IMR-90 (cell line): Measurements from ENCODE around the gene IQCK. TPM values are rescaled to one million over a fixed set of nuclear protein-coding genes. Genes with fewer than 3 reads are reported as not detected.
A peak's percentile ranks its signal among the peaks of the same experiment; 100 is the strongest.

Experiments used
- ATAC-seq: fragments of 200-7000 bp; cut with Tn5 transposase; 2 replicates; pipeline ENCODE4 v1.9.1; 2020; ENCODE audit warnings: low read depth, mild to moderate bottlenecking, moderate library complexity
- BruUV-seq: library from RNA; stranded (reverse); fragments of 400-500 nt; replicated peaks from 2 replicates; lab custom pipeline; 2021; lab: Mats Ljungman, UMichigan
- CTCF ChIA-PET: fragments of 300-600 bp; formaldehyde crosslinking; extraction: SDS; loops from one replicate; lab custom pipeline; 2021; ENCODE audit warnings: antibody characterized with exemption; lab: Yijun Ruan, JAX
- POLR2A ChIA-PET: fragments of 300-600 bp; sonication (Branson Sonifier 250); formaldehyde crosslinking; loops from one replicate; lab custom pipeline; 2022; ENCODE audit warnings: antibody characterized with exemption; ENCODE audit not compliant: unreplicated experiment; lab: Charles Lee
- DNase-seq: peaks from one replicate; pipeline ENCODE4 v3.0.0; 2013
- H2AFZ ChIP-seq: replicated peaks from 2 replicates; pipeline ENCODE3; 2013; ENCODE audit warnings: low read length, mild to moderate bottlenecking; ENCODE audit not compliant: poor library complexity
- H2AK5ac ChIP-seq: 2 replicates; pipeline ENCODE4 v1.6.1; 2013; ENCODE audit warnings: low read depth, low read length, inconsistent platforms
- H2AK9ac ChIP-seq: replicated peaks from 2 replicates; pipeline ENCODE3; 2013; ENCODE audit warnings: mild to moderate bottlenecking, low read depth, low read length, moderate library complexity; ENCODE audit not compliant: poor library complexity
- H2BK120ac ChIP-seq: 2 replicates; pipeline ENCODE4 v1.6.1; 2013; ENCODE audit warnings: low read depth, low read length, inconsistent platforms
- H2BK15ac ChIP-seq: 3 replicates; pipeline ENCODE4 v1.6.1; 2013; ENCODE audit warnings: low read depth, low read length, inconsistent platforms
- H2BK20ac ChIP-seq: 2 replicates; pipeline ENCODE4 v1.6.1; 2013; ENCODE audit warnings: low read depth, mild to moderate bottlenecking, inconsistent platforms, low read length, moderate library complexity
- H2BK5ac ChIP-seq: 2 replicates; pipeline ENCODE4 v1.6.1; 2013; ENCODE audit warnings: mild to moderate bottlenecking, low read depth, low read length, inconsistent platforms; ENCODE audit not compliant: poor library complexity, severe bottlenecking
- H3K14ac ChIP-seq: replicated peaks from 2 replicates; pipeline ENCODE4 v1.6.1; 2013; ENCODE audit warnings: low read depth, low read length, inconsistent platforms
- H3K18ac ChIP-seq: 2 replicates; pipeline ENCODE4 v1.6.1; 2013; ENCODE audit warnings: low read depth, low read length, control low read depth
- H3K23ac ChIP-seq: 2 replicates; pipeline ENCODE4 v1.6.1; 2013; ENCODE audit warnings: low read depth, low read length, inconsistent platforms
- H3K27ac ChIP-seq: 2 replicates; pipeline ENCODE4 v1.5.1; 2013; ENCODE audit warnings: mild to moderate bottlenecking, control low read depth, low read length; ENCODE audit not compliant: insufficient read depth
- H3K27me3 ChIP-seq: 2 replicates; pipeline ENCODE4 v1.6.1; 2013; ENCODE audit warnings: low read length; ENCODE audit not compliant: control insufficient read depth, insufficient read depth
- H3K36me3 ChIP-seq: 2 replicates; pipeline ENCODE4 v1.6.1; 2013; ENCODE audit warnings: low read length, mixed read lengths; ENCODE audit not compliant: control insufficient read depth, insufficient read depth
- H3K4ac ChIP-seq: 2 replicates; pipeline ENCODE4 v1.6.1; 2013; ENCODE audit warnings: low read depth, low read length, inconsistent platforms
- H3K4me1 ChIP-seq: 2 replicates; pipeline ENCODE4 v1.6.1; 2013; ENCODE audit warnings: low read length, mixed read lengths; ENCODE audit not compliant: control insufficient read depth, insufficient read depth
- H3K4me2 ChIP-seq: 2 replicates; pipeline ENCODE4 v1.6.1; 2013; ENCODE audit warnings: low read depth, mild to moderate bottlenecking, control low read depth, low read length, moderate library complexity
- H3K4me3 ChIP-seq: 2 replicates; pipeline ENCODE4 v1.5.1; 2013; ENCODE audit warnings: low read depth, mild to moderate bottlenecking, control low read depth, low read length, moderate library complexity; ENCODE audit not compliant: insufficient read depth
- H3K56ac ChIP-seq: 2 replicates; pipeline ENCODE4 v1.6.1; 2013; ENCODE audit warnings: low read length, inconsistent platforms; ENCODE audit not compliant: insufficient read depth; ENCODE audit errors: extremely low read depth
- H3K79me1 ChIP-seq, 2 experiments: 2 replicates each; pipeline ENCODE4 v1.6.1; 2013; ENCODE audit warnings: low read length in 2 of 2, inconsistent platforms in 1 of 2, low read depth in 1 of 2
- H3K9ac ChIP-seq: 2 replicates; pipeline ENCODE4 v1.6.1; 2013; ENCODE audit warnings: low read depth, low read length, control low read depth
- H3K9me1 ChIP-seq: 2 replicates; pipeline ENCODE4 v1.6.1; 2013; ENCODE audit warnings: low read length, inconsistent platforms; ENCODE audit not compliant: insufficient read depth
- H3K9me3 ChIP-seq: 2 replicates; pipeline ENCODE4 v1.6.1; 2013; ENCODE audit warnings: low read length; ENCODE audit not compliant: control insufficient read depth, insufficient read depth
- H4K20me1 ChIP-seq: 2 replicates; pipeline ENCODE4 v1.6.1; 2013; ENCODE audit warnings: low read length, inconsistent platforms; ENCODE audit not compliant: insufficient read depth
- H4K5ac ChIP-seq: 2 replicates; pipeline ENCODE4 v1.6.1; 2013; ENCODE audit warnings: mild to moderate bottlenecking, low read depth, low read length, control low read depth
- H4K8ac ChIP-seq, 2 experiments: 2 replicates each; pipeline ENCODE4 v1.6.1; 2013; ENCODE audit warnings: low read depth in 2 of 2, low read length in 2 of 2, control low read depth in 1 of 2, inconsistent platforms in 1 of 2
- H4K91ac ChIP-seq: 2 replicates; pipeline ENCODE4 v1.6.1; 2013; ENCODE audit warnings: low read depth, low read length, inconsistent platforms; ENCODE audit not compliant: insufficient read depth
- BHLHE40 ChIP-seq: fragments of 150-350 bp; IDR thresholded peaks from 2 replicates; pipeline ENCODE4 v1.6.1; 2016; ENCODE audit warnings: mild to moderate bottlenecking, low read depth, low read length
- CEBPB ChIP-seq: IDR thresholded peaks from 2 replicates; pipeline ENCODE4 v1.6.1; 2012; ENCODE audit warnings: low read depth, low read length, improper control_type of control experiment
- CHD1 ChIP-seq: IDR thresholded peaks from 2 replicates; pipeline ENCODE4 v1.6.1; 2012; ENCODE audit warnings: low read depth, low read length, improper control_type of control experiment
- FOS ChIP-seq: fragments of 150-350 bp; IDR thresholded peaks from 2 replicates; pipeline ENCODE4 v1.6.1; 2016; ENCODE audit warnings: low read depth, low read length
- MAFK ChIP-seq: IDR thresholded peaks from 2 replicates; pipeline ENCODE4 v1.6.1; 2012; ENCODE audit warnings: low read depth, low read length, improper control_type of control experiment
- MAZ ChIP-seq: IDR thresholded peaks from 2 replicates; pipeline ENCODE4 v1.6.1; 2012; ENCODE audit warnings: low read depth, mild to moderate bottlenecking, low read length, improper control_type of control experiment, moderate library complexity, borderline replicate concordance
- MXI1 ChIP-seq: IDR thresholded peaks from 2 replicates; pipeline ENCODE4 v1.6.1; 2012; ENCODE audit warnings: low read depth, mild to moderate bottlenecking, low read length, moderate library complexity, borderline replicate concordance
- NFE2L2 ChIP-seq: fragments of 150-350 bp; IDR thresholded peaks from 2 replicates; pipeline ENCODE4 v1.6.1; 2016; ENCODE audit warnings: low read depth, mild to moderate bottlenecking, low read length
- POLR2A ChIP-seq: IDR thresholded peaks from 2 replicates; pipeline ENCODE4 v1.6.1; 2012; ENCODE audit warnings: mild to moderate bottlenecking, low read depth, low read length
- RAD21 ChIP-seq: IDR thresholded peaks from 2 replicates; pipeline ENCODE4 v1.6.1; 2012; ENCODE audit warnings: low read length, improper control_type of control experiment
- RCOR1 ChIP-seq: IDR thresholded peaks from 2 replicates; pipeline ENCODE4 v1.6.1; 2012; ENCODE audit warnings: mild to moderate bottlenecking, low read length, improper control_type of control experiment; ENCODE audit not compliant: insufficient replicate concordance
- RFX5 ChIP-seq: IDR thresholded peaks from 2 replicates; pipeline ENCODE4 v1.8.0; 2012; ENCODE audit warnings: low read depth, mild to moderate bottlenecking, low read length, moderate library complexity
- SMC3 ChIP-seq: fragments of 150-350 bp; IDR thresholded peaks from 2 replicates; pipeline ENCODE4 v1.6.1; 2016; ENCODE audit warnings: low read depth, mild to moderate bottlenecking, antibody characterized with exemption, low read length, moderate library complexity
- dilution Hi-C: fragments of 300-500 bp; cut with HindIII; formaldehyde crosslinking; loops from one replicate; pipeline ENCODE4 v1.14.3; 2018; ENCODE audit warnings: low sequenced_read_pairs; ENCODE audit not compliant: unreplicated experiment
- in situ Hi-C: fragments of 300-500 bp; cut with MboI; formaldehyde crosslinking; loops from 3 replicates; pipeline ENCODE4 v1.14.3; 2019; ENCODE audit warnings: low sequenced_read_pairs, inconsistent platforms, mixed read lengths
- intact Hi-C: fragments of 100-400 bp; cut with micrococcal nuclease; formaldehyde crosslinking; loops from 2 replicates; pipeline ENCODE4 v1.10.0; 2022
- polyA plus RNA-seq, 3 experiments: library from polyadenylated mRNA; depleted of rRNA; stranded (reverse); fragments of >200 nt; gene quantifications; 2 replicates each; pipeline ENCODE4 v1.2.3, GENCODE V29; 2012; ENCODE audit warnings: low replicate concordance in 1 of 3
- total RNA-seq: library from RNA; depleted of rRNA; stranded (reverse); fragments of >200 nt; gene quantifications from 2 replicates; pipeline ENCODE4 v1.2.3, GENCODE V29; 2012
- TF ChIP-seq, protein P1 (sequence below): fragments of 150-350 bp; IDR thresholded peaks from 2 replicates; pipeline ENCODE4 v1.6.1; 2016; ENCODE audit warnings: low read depth, mild to moderate bottlenecking, low read length, moderate library complexity, borderline replicate concordance
- TF ChIP-seq, protein P2 (sequence below): conservative IDR thresholded peaks from 2 replicates; pipeline ENCODE4 v1.5.1; 2012; ENCODE audit warnings: mild to moderate bottlenecking, low read depth, low read length, improper control_type of control experiment
- TF ChIP-seq, protein P3 (sequence below): fragments of 150-350 bp; IDR thresholded peaks from 2 replicates; pipeline ENCODE4 v1.6.1; 2017; ENCODE audit warnings: mild to moderate bottlenecking, antibody characterized with exemption, low read length, low read depth

Gene IQCK
- total and polyA plus RNA-seq, 2 of the 4 experiments (the other 2 are of a cell fraction) = 4.1 to 5.4 TPM

DNA sequence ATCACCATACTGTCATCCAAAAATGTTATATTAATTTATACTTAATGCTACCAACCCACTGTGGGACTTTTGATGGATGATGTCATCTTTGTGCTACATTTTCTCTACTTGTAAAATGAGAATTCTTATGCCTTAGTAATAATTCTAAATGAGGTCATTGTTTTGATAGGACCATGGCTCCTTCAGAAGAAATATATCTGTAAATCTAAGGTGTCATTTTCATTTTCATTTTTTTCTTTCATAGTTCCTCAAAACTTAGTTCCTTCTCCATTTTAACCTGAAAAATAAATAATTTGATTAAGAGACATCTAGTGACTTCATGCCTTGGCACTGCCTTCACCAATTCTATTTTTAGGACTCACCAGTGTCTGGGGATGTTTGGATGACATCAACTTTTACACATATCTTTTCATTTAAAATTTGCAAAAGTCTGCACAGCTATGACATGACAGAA is 117.9 kb downstream of the IQCK start:
- H3K23ac ChIP-seq = no peak overlapping the region
- H4K91ac ChIP-seq = no peak overlapping the region
- intact Hi-C loops (loop anchor here (5.0 kb wide), 1 partner anchor 89 kb away; no protein-coding TSS in a partner anchor), dilution Hi-C loops (no loop called here), in situ Hi-C loops (no loop called here)
- no peak overlapping the region for H3K9ac ChIP-seq
- H2AFZ ChIP-seq = no peak overlapping the region
- ATAC-seq (peak; percentile 59), DNase-seq (peak; percentile 83)
- H2AK5ac ChIP-seq = no peak overlapping the region
- no peak overlapping the region for H4K8ac ChIP-seq
- no peak overlapping the region for H2BK120ac ChIP-seq
- POLR2A ChIA-PET = no interaction called here
- no peak overlapping the region for H3K4me2 ChIP-seq
- H3K27me3 ChIP-seq = no peaks in the 10 kb centered on the region
- no TSS peak for BruUV-seq
- no peak overlapping the region for H3K4ac ChIP-seq
- H2BK5ac ChIP-seq = no peak overlapping the region
- peaks cover 5% of the 10 kb centered on the region; the same call in 1 of the 2 replicates for H3K9me1 ChIP-seq
- H3K14ac ChIP-seq = no peak overlapping the region
- H3K4me1 ChIP-seq = peaks cover 4% of the 10 kb centered on the region
- no peak overlapping the region for H3K27ac ChIP-seq
- H3K18ac ChIP-seq = no peak overlapping the region
- no peak overlapping the region for H2BK15ac ChIP-seq
- TF ChIP-seq, protein P1, sequence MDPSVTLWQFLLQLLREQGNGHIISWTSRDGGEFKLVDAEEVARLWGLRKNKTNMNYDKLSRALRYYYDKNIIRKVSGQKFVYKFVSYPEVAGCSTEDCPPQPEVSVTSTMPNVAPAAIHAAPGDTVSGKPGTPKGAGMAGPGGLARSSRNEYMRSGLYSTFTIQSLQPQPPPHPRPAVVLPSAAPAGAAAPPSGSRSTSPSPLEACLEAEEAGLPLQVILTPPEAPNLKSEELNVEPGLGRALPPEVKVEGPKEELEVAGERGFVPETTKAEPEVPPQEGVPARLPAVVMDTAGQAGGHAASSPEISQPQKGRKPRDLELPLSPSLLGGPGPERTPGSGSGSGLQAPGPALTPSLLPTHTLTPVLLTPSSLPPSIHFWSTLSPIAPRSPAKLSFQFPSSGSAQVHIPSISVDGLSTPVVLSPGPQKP = no peak
- no peak for TF ChIP-seq POLR2A
- TF ChIP-seq CHD1 = no peak
- no peak for TF ChIP-seq SMC3
- TF ChIP-seq RAD21 = no peak
- no peak for TF ChIP-seq MAZ
- no peak for TF ChIP-seq RCOR1
- TF ChIP-seq, protein P2, sequence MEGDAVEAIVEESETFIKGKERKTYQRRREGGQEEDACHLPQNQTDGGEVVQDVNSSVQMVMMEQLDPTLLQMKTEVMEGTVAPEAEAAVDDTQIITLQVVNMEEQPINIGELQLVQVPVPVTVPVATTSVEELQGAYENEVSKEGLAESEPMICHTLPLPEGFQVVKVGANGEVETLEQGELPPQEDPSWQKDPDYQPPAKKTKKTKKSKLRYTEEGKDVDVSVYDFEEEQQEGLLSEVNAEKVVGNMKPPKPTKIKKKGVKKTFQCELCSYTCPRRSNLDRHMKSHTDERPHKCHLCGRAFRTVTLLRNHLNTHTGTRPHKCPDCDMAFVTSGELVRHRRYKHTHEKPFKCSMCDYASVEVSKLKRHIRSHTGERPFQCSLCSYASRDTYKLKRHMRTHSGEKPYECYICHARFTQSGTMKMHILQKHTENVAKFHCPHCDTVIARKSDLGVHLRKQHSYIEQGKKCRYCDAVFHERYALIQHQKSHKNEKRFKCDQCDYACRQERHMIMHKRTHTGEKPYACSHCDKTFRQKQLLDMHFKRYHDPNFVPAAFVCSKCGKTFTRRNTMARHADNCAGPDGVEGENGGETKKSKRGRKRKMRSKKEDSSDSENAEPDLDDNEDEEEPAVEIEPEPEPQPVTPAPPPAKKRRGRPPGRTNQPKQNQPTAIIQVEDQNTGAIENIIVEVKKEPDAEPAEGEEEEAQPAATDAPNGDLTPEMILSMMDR = no peak
- no peak for TF ChIP-seq MXI1
- no peak for TF ChIP-seq RFX5
- TF ChIP-seq FOS = no peak
- TF ChIP-seq NFE2L2 = no peak
- TF ChIP-seq, protein P3, sequence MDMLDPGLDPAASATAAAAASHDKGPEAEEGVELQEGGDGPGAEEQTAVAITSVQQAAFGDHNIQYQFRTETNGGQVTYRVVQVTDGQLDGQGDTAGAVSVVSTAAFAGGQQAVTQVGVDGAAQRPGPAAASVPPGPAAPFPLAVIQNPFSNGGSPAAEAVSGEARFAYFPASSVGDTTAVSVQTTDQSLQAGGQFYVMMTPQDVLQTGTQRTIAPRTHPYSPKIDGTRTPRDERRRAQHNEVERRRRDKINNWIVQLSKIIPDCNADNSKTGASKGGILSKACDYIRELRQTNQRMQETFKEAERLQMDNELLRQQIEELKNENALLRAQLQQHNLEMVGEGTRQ = no peak
- no peak for TF ChIP-seq BHLHE40
- no peak for TF ChIP-seq MAFK
- TF ChIP-seq CEBPB = no peak
- H2AK9ac ChIP-seq = no peak overlapping the region
- no peak overlapping the region for H3K56ac ChIP-seq
- no peak overlapping the region for H2BK20ac ChIP-seq
- H3K79me1 ChIP-seq = no peaks in the 10 kb centered on the region
- H3K9me3 ChIP-seq = no peaks in the 10 kb centered on the region
- no peaks in the 10 kb centered on the region for H4K20me1 ChIP-seq
- no peak overlapping the region for H3K4me3 ChIP-seq
- H3K36me3 ChIP-seq = no peaks in the 10 kb centered on the region
- CTCF ChIA-PET = no interaction called here
- no peak overlapping the region for H4K5ac ChIP-seq
